Sigmoid colon (tissue), 7 donors: ENCODE measurements around the gene PTCH1. TPM values are rescaled to one million over a fixed set of nuclear protein-coding genes. Genes with fewer than 3 reads are reported as not detected.
A peak's percentile ranks its signal among the peaks of the same experiment; 100 is the strongest.

ENCODE experiments used
- DNase-seq: peaks from one replicate; pipeline ENCODE4 v3.0.0-alpha.2; 2019
- H3K27ac ChIP-seq, 4 donors: fragments of 200-600 bp; sonication (generic); one replicate each; pipeline ENCODE4 v1.5.1; 2016 to 2019; ENCODE audit warnings: mild to moderate bottlenecking in 1 of 4
- H3K27me3 ChIP-seq, 3 donors: fragments of 200-600 bp; sonication (generic); one replicate each; pipeline ENCODE4 v1.5.1; 2019; ENCODE audit warnings: mild to moderate bottlenecking in 1 of 3
- H3K36me3 ChIP-seq, 4 donors: fragments of 200-600 bp; sonication (generic); one replicate each; pipeline ENCODE4 v1.5.1; 2016 to 2019
- H3K4me1 ChIP-seq, 4 donors: fragments of 200-600 bp; sonication (generic); one replicate each; pipeline ENCODE4 v1.5.1; 2017 to 2019
- H3K4me3 ChIP-seq, 4 donors: fragments of 200-600 bp; sonication (generic); one replicate each; pipeline ENCODE4 v1.5.1; 2017 to 2019; ENCODE audit warnings: mild to moderate bottlenecking in 2 of 4, moderate library complexity in 1 of 4
- H3K9me3 ChIP-seq, 4 donors: fragments of 200-600 bp in 3 of 4; sonication (generic) in 3 of 4; one replicate each; pipeline versions ENCODE4 v1.5.1 to v1.6.1; 2013 to 2019
- EP300 ChIP-seq, 4 donors: sonication (generic); formaldehyde crosslinking; IDR thresholded peaks; one replicate each; pipeline ENCODE4 v1.6.1; 2017; ENCODE audit warnings: antibody characterized with exemption in 4 of 4
- POLR2A ChIP-seq, 2 donors: fragments of 450-650 bp; IDR thresholded peaks; one replicate each; pipeline ENCODE4 v1.6.1; 2016; ENCODE audit warnings: antibody characterized with exemption in 2 of 2, mild to moderate bottlenecking in 2 of 2, moderate library complexity in 2 of 2
- POLR2AphosphoS5 ChIP-seq, 4 donors: sonication (generic); formaldehyde crosslinking; IDR thresholded peaks; one replicate each; pipeline ENCODE4 v1.6.1; 2017; ENCODE audit warnings: antibody characterized with exemption in 4 of 4
- WGBS, 2 donors: extraction: QIAGEN DNeasy Blood & Tissue Kit; methylation state at CpG; one replicate each; pipeline ENCODE4 v1.1.7; 2013; 5-methylcytosine and 5-hydroxymethylcytosine counted together
- intact Hi-C: fragments of 100-400 bp; cut with DNase I; formaldehyde crosslinking; loops from one replicate; pipeline ENCODE4 v1.15.1; 2023
- polyA plus RNA-seq, 3 donors: library from polyadenylated mRNA; stranded (reverse); fragments of 200-250 nt; gene quantifications; one replicate each; pipeline ENCODE4 v1.2.3, GENCODE V29; 2013
- total RNA-seq, 4 donors: library from RNA; depleted of rRNA; stranded (reverse); fragments of >200 nt; gene quantifications; one replicate each; pipeline ENCODE4 v1.1.0, GENCODE V29; 2016
- TF ChIP-seq, protein P1 (sequence below), 4 experiments: fragments of 450-650 bp in 3 of 4; fragments of 200-600 bp in 1 of 4; IDR thresholded peaks; one replicate each; pipeline ENCODE4 v1.5.1; 2016 to 2019; ENCODE audit warnings: antibody characterized with exemption in 4 of 4, mild to moderate bottlenecking in 3 of 4, moderate library complexity in 2 of 4
- donor health status: healthy with polysubstance abuse.
- donor health status: Bipolar disorder and iron deficiency.
- donor health status: healthy.

The PTCH1 gene
- total and polyA plus RNA-seq, 7 donors, result 2.3 to 10.7 (median 7.2) TPM

DNA sequence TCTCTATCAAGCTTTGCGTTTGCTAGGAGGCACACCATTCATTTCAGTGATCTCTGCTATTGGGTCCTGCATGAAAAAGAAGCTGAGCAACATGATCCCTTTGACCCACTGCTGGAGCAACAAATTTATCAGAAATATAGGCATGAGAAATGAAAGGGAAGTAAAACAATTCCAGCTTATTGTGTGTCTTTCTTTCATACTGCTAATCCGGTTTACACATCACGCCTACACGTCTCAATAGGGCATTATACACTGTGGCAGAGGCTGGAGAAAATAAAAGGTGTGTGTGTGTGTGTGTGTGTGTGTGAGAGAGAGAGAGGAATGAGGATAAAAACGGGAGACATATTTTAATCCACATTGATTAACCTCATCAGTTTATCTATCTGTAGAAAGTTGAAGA lies 2.4 kb downstream of the PTCH1 start:
- intact Hi-C loops, result no loop called here
- no peak overlapping the region for H3K27ac ChIP-seq
- peaks cover 0 to 6% (median 0%) of the 10 kb centered on the region in 3 donors for H3K27me3 ChIP-seq
- peaks cover 0 to 37% (median 21%) of the 10 kb centered on the region in 4 donors for H3K4me1 ChIP-seq
- no peaks in the 10 kb centered on the region for H3K36me3 ChIP-seq
- TF ChIP-seq POLR2AphosphoS5 (IDR thresholded peaks at IDR 0.05) (no peak), EP300 (IDR thresholded peaks at IDR 0.05) (no peak), POLR2A (IDR thresholded peaks at IDR 0.05) (no peak)
- TF ChIP-seq, protein P1, sequence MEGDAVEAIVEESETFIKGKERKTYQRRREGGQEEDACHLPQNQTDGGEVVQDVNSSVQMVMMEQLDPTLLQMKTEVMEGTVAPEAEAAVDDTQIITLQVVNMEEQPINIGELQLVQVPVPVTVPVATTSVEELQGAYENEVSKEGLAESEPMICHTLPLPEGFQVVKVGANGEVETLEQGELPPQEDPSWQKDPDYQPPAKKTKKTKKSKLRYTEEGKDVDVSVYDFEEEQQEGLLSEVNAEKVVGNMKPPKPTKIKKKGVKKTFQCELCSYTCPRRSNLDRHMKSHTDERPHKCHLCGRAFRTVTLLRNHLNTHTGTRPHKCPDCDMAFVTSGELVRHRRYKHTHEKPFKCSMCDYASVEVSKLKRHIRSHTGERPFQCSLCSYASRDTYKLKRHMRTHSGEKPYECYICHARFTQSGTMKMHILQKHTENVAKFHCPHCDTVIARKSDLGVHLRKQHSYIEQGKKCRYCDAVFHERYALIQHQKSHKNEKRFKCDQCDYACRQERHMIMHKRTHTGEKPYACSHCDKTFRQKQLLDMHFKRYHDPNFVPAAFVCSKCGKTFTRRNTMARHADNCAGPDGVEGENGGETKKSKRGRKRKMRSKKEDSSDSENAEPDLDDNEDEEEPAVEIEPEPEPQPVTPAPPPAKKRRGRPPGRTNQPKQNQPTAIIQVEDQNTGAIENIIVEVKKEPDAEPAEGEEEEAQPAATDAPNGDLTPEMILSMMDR (IDR thresholded peaks at IDR 0.05), result no peak
- H3K9me3 ChIP-seq, result no peaks in the 10 kb centered on the region
- no peak for DNase-seq
- 65 to 73% methylated on average over 5 of the region's 5 CpGs for whole genome bisulfite sequencing, 2 donors
- H3K4me3 ChIP-seq, result no peak overlapping the region

DNA sequence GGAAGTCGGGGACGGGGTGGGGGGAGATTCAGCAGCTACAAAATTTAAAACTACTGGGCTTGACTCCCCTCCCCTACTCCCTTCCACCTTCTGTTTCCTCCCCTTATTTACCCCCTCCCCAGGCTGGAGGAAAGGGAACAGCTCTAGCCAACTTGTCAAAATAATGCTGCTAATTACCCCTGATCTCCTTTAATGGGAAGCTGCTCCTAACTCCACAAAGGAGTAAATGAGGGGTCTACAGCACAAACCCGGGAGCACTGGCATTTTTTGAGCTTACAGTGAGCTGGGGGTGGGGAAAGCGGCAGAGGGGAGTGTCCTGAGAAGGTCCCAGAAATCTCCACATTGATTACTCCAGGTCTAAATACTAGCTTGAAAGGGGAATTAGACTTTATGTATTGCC lies 3.1 kb downstream of the PTCH1 start:
- no peak overlapping the region for H3K27ac ChIP-seq
- WGBS, 2 donors, result 64 to 78% methylated on average over 4 of the region's 4 CpGs
- TF ChIP-seq POLR2A (IDR thresholded peaks at IDR 0.05), result no peak
- TF ChIP-seq POLR2AphosphoS5 (IDR thresholded peaks at IDR 0.05), result no peak
- TF ChIP-seq, protein P1 (IDR thresholded peaks at IDR 0.05), result no peak
- no peak for TF ChIP-seq EP300 (IDR thresholded peaks at IDR 0.05)
- H3K36me3 ChIP-seq, result no peaks in the 10 kb centered on the region
- H3K4me1 ChIP-seq, result peaks cover 0 to 38% (median 21%) of the 10 kb centered on the region in 4 donors
- no peaks in the 10 kb centered on the region for H3K9me3 ChIP-seq
- intact Hi-C loops, result loop anchor here (2.0 kb wide), 1 partner anchor 513 kb away; no protein-coding TSS in a partner anchor
- no peak overlapping the region for H3K4me3 ChIP-seq
- H3K27me3 ChIP-seq, result peaks cover 0 to 6% (median 0%) of the 10 kb centered on the region in 3 donors
- DNase-seq, result no peak

DNA sequence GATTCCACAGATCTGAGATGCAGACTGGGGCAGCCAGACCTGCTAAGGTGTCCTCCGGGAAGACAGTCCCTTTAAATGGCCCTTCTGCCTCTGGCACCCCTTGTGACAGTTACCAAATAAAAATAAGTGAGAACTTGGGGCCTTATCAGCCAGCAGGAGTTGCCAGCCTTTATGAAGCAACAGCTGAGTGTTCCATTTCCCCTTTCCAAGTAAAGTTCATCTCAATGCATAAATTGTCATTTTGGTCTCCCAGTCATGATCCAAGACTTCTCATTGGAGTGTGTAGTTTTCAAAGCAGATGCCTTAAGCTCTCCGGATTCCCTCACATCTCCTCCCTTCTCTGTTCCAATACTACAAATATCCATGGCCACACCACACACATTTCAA lies 4.1 kb downstream of the PTCH1 start:
- Histone ChIP-seq H3K27ac (no peak overlapping the region), H3K36me3 (no peaks in the 10 kb centered on the region), H3K9me3 (no peaks in the 10 kb centered on the region), H3K4me1 (peaks cover 0 to 38% (median 21%) of the 10 kb centered on the region in 4 donors), H3K4me3 (no peak overlapping the region), H3K27me3 (peaks cover 0 to 6% (median 0%) of the 10 kb centered on the region in 3 donors)
- 64 to 78% methylated on average over 2 of the region's 2 CpGs for WGBS, 2 donors
- TF ChIP-seq POLR2AphosphoS5 (IDR thresholded peaks at IDR 0.05) (no peak), POLR2A (IDR thresholded peaks at IDR 0.05) (no peak), EP300 (IDR thresholded peaks at IDR 0.05) (no peak)
- TF ChIP-seq, protein P1 (IDR thresholded peaks at IDR 0.05), result no peak
- intact Hi-C loops, result loop anchor here (2.0 kb wide), 1 partner anchor 514 kb away; no protein-coding TSS in a partner anchor
- no peak for DNase-seq

- no peak for DNase-seq
- no peak for TF ChIP-seq EP300 (IDR thresholded peaks at IDR 0.05)
- no peak for TF ChIP-seq POLR2AphosphoS5 (IDR thresholded peaks at IDR 0.05)
- no peak for TF ChIP-seq POLR2A (IDR thresholded peaks at IDR 0.05)
- TF ChIP-seq, protein P1 (IDR thresholded peaks at IDR 0.05), result no peak
- Histone ChIP-seq H3K27ac (peak overlapping the region; percentile 88 to 96 (median 93)), H3K36me3 (no peaks in the 10 kb centered on the region), H3K9me3 (no peaks in the 10 kb centered on the region), H3K4me3 (peak overlapping the region; percentile 52 to 86 (median 66)), H3K27me3 (peaks cover 0 to 6% (median 0%) of the 10 kb centered on the region in 3 donors), H3K4me1 (peaks cover 0 to 33% (median 18%) of the 10 kb centered on the region in 4 donors)
- intact Hi-C loops, result loop anchor here (2.0 kb wide), 2 partner anchors 195 to 515 kb away; partner anchors contain the start of gene FANCC
- 37 to 42% methylated on average over 30 of the region's 30 CpGs for WGBS, 2 donors
Observed at GRCh38 chr9:95511952-95512708, 4.6 kb downstream of the PTCH1 start.
